ENCODE results near the gene RABGAP1L.
"Not testable (repeated sequence)": the region's sequence is repeated elsewhere in the genome, so short reads cannot be mapped to it uniquely, and the experiment has no call there.

The RABGAP1L gene

GRCh38 chr1:174531751-174532150 is 372.4 kb downstream of the RABGAP1L start:
- ChIA-PET CTCF (no interaction called here), POLR2A (no interaction called here)
- H3K4me1 ChIP-seq (ENCODE audit: control extremely low read depth in 1 of 4, control insufficient read depth in 4 of 4, insufficient read depth in 4 of 4, low read length in 3 of 4): no peaks in the 10 kb centered on the region
- H3K4me3 ChIP-seq (ENCODE audit: control insufficient read depth in 1 of 7, extremely low read depth in 1 of 7, insufficient read depth in 4 of 7, low read depth in 2 of 7, low read length in 6 of 7): no peak overlapping the region
- H3K9me3 ChIP-seq (ENCODE audit: control extremely low read depth in 1 of 5, control insufficient read depth in 4 of 5, insufficient read depth in 2 of 5, low read depth in 1 of 5, low read length in 4 of 5): peaks cover 7 to 31% (median 13%) of the 10 kb centered on the region in 5 experiments
- H3K27me3 ChIP-seq (replicated peaks in 2 of 5; ENCODE audit: control insufficient read depth in 4 of 5, insufficient read depth in 5 of 5, low read length in 4 of 5): no peaks in the 10 kb centered on the region
- no peak overlapping the region for H3K27ac ChIP-seq (ENCODE audit: insufficient read depth in 1 of 2, low read depth in 1 of 2, low read length in 2 of 2, poor library complexity in 1 of 2, severe bottlenecking in 2 of 2)
- no peak for DNase-seq
- peaks cover 0 to 3% (median 0%) of the 10 kb centered on the region in 4 experiments for H3K36me3 ChIP-seq (ENCODE audit: control insufficient read depth in 4 of 4, insufficient read depth in 4 of 4, low read length in 3 of 4)
- 93% methylated on average over 1 of the region's 1 CpG for WGBS (ENCODE audit: insufficient coverage)

GRCh38 chr1:174534789-174535188 is 375.5 kb downstream of the RABGAP1L start:
- Histone ChIP-seq H3K4me1 (ENCODE audit: control extremely low read depth in 1 of 4, control insufficient read depth in 4 of 4, insufficient read depth in 4 of 4, low read length in 3 of 4) (no peaks in the 10 kb centered on the region), H3K4me3 (ENCODE audit: control insufficient read depth in 1 of 7, extremely low read depth in 1 of 7, insufficient read depth in 4 of 7, low read depth in 2 of 7, low read length in 6 of 7) (no peak overlapping the region), H3K9me3 (ENCODE audit: control extremely low read depth in 1 of 5, control insufficient read depth in 4 of 5, insufficient read depth in 2 of 5, low read depth in 1 of 5, low read length in 4 of 5) (peaks cover 4 to 30% (median 13%) of the 10 kb centered on the region in 5 experiments), H3K27me3 (replicated peaks in 2 of 5; ENCODE audit: control insufficient read depth in 4 of 5, insufficient read depth in 5 of 5, low read length in 4 of 5) (no peaks in the 10 kb centered on the region), H3K36me3 (ENCODE audit: control insufficient read depth in 4 of 4, insufficient read depth in 4 of 4, low read length in 3 of 4) (no peaks in the 10 kb centered on the region), H3K27ac (ENCODE audit: insufficient read depth in 1 of 2, low read depth in 1 of 2, low read length in 2 of 2, poor library complexity in 1 of 2, severe bottlenecking in 2 of 2) (no peak overlapping the region)
- CTCF ChIA-PET: no interaction called here
- POLR2A ChIA-PET: interaction anchor here (0.6 kb wide), 1 partner anchor 14 kb away, joined by 3 read pairs; no protein-coding TSS in a partner anchor
- DNase-seq: no peak

- no peak for DNase-seq
- no peak overlapping the region for H3K4me3 ChIP-seq (ENCODE audit: control insufficient read depth in 1 of 7, extremely low read depth in 1 of 7, insufficient read depth in 4 of 7, low read depth in 2 of 7, low read length in 6 of 7)
- POLR2A ChIA-PET: interaction anchor here (0.6 kb wide), 1 partner anchor 14 kb away, joined by 3 read pairs; no protein-coding TSS in a partner anchor
- CTCF ChIA-PET: no interaction called here
- H3K27ac ChIP-seq (ENCODE audit: insufficient read depth in 1 of 2, low read depth in 1 of 2, low read length in 2 of 2, poor library complexity in 1 of 2, severe bottlenecking in 2 of 2): no peak overlapping the region
- WGBS (ENCODE audit: insufficient coverage): no CpG with 5 or more reads among the region's 2 CpGs
- H3K9me3 ChIP-seq (ENCODE audit: control extremely low read depth in 1 of 5, control insufficient read depth in 4 of 5, insufficient read depth in 2 of 5, low read depth in 1 of 5, low read length in 4 of 5): peaks cover under 1 to 28% (median 10%) of the 10 kb centered on the region in 5 experiments
- no peaks in the 10 kb centered on the region for H3K36me3 ChIP-seq (ENCODE audit: control insufficient read depth in 4 of 4, insufficient read depth in 4 of 4, low read length in 3 of 4)
- no peaks in the 10 kb centered on the region for H3K4me1 ChIP-seq (ENCODE audit: control extremely low read depth in 1 of 4, control insufficient read depth in 4 of 4, insufficient read depth in 4 of 4, low read length in 3 of 4)
- no peaks in the 10 kb centered on the region for H3K27me3 ChIP-seq (replicated peaks in 2 of 5; ENCODE audit: control insufficient read depth in 4 of 5, insufficient read depth in 5 of 5, low read length in 4 of 5)
These were observed 375.9 kb downstream of the RABGAP1L start for GRCh38 chr1:174535207-174535606.

- H3K27me3 ChIP-seq (replicated peaks in 2 of 5; ENCODE audit: control insufficient read depth in 4 of 5, insufficient read depth in 5 of 5, low read length in 4 of 5); H3K36me3 ChIP-seq (ENCODE audit: control insufficient read depth in 4 of 4, insufficient read depth in 4 of 4, low read length in 3 of 4); POLR2A ChIA-PET; H3K4me3 ChIP-seq (ENCODE audit: control insufficient read depth in 1 of 7, extremely low read depth in 1 of 7, insufficient read depth in 4 of 7, low read depth in 2 of 7, low read length in 6 of 7); DNase-seq; H3K4me1 ChIP-seq (ENCODE audit: control extremely low read depth in 1 of 4, control insufficient read depth in 4 of 4, insufficient read depth in 4 of 4, low read length in 3 of 4); H3K27ac ChIP-seq (ENCODE audit: insufficient read depth in 1 of 2, low read depth in 1 of 2, low read length in 2 of 2, poor library complexity in 1 of 2, severe bottlenecking in 2 of 2); CTCF ChIA-PET: not testable (repeated sequence)
- no CpG with 5 or more reads among the region's 2 CpGs for WGBS (ENCODE audit: insufficient coverage)
- peaks cover 4 to 20% (median 9%) of the 10 kb centered on the region in 5 experiments for H3K9me3 ChIP-seq (ENCODE audit: control extremely low read depth in 1 of 5, control insufficient read depth in 4 of 5, insufficient read depth in 2 of 5, low read depth in 1 of 5, low read length in 4 of 5)
These were observed 384.1 kb downstream of the RABGAP1L start for GRCh38 chr1:174543421-174543820.

GRCh38 chr1:174550296-174550695 is 391.0 kb downstream of the RABGAP1L start:
- Histone ChIP-seq H3K36me3 (ENCODE audit: control insufficient read depth in 4 of 4, insufficient read depth in 4 of 4, low read length in 3 of 4) (peaks cover 0 to 3% (median 0%) of the 10 kb centered on the region in 4 experiments), H3K4me1 (ENCODE audit: control extremely low read depth in 1 of 4, control insufficient read depth in 4 of 4, insufficient read depth in 4 of 4, low read length in 3 of 4) (no peaks in the 10 kb centered on the region), H3K9me3 (ENCODE audit: control extremely low read depth in 1 of 5, control insufficient read depth in 4 of 5, insufficient read depth in 2 of 5, low read depth in 1 of 5, low read length in 4 of 5) (peaks cover 0 to 8% (median 4%) of the 10 kb centered on the region in 5 experiments), H3K4me3 (ENCODE audit: control insufficient read depth in 1 of 7, extremely low read depth in 1 of 7, insufficient read depth in 4 of 7, low read depth in 2 of 7, low read length in 6 of 7) (no peak overlapping the region), H3K27me3 (replicated peaks in 2 of 5; ENCODE audit: control insufficient read depth in 4 of 5, insufficient read depth in 5 of 5, low read length in 4 of 5) (no peaks in the 10 kb centered on the region), H3K27ac (ENCODE audit: insufficient read depth in 1 of 2, low read depth in 1 of 2, low read length in 2 of 2, poor library complexity in 1 of 2, severe bottlenecking in 2 of 2) (no peak overlapping the region)
- 93% methylated on average over 2 of the region's 3 CpGs for WGBS (ENCODE audit: insufficient coverage)
- ChIA-PET POLR2A (no interaction called here), CTCF (no interaction called here)
- DNase-seq: no peak

GRCh38 chr1:174556392-174556791 is 397.1 kb downstream of the RABGAP1L start:
- no peak for DNase-seq
- CTCF ChIA-PET: no interaction called here
- no CpG with 5 or more reads among the region's 1 CpG for WGBS (ENCODE audit: insufficient coverage)

GRCh38 chr1:174568551-174568950 is 409.2 kb downstream of the RABGAP1L start:
- Histone ChIP-seq H3K9me3 (ENCODE audit: control extremely low read depth in 1 of 5, control insufficient read depth in 4 of 5, insufficient read depth in 2 of 5, low read depth in 1 of 5, low read length in 4 of 5) (peaks cover 0 to 3% (median 2%) of the 10 kb centered on the region in 5 experiments), H3K36me3 (ENCODE audit: control insufficient read depth in 4 of 4, insufficient read depth in 4 of 4, low read length in 3 of 4) (no peaks in the 10 kb centered on the region), H3K27ac (ENCODE audit: insufficient read depth in 1 of 2, low read depth in 1 of 2, low read length in 2 of 2, poor library complexity in 1 of 2, severe bottlenecking in 2 of 2) (no peak overlapping the region), H3K4me3 (ENCODE audit: control insufficient read depth in 1 of 7, extremely low read depth in 1 of 7, insufficient read depth in 4 of 7, low read depth in 2 of 7, low read length in 6 of 7) (no peak overlapping the region), H3K4me1 (ENCODE audit: control extremely low read depth in 1 of 4, control insufficient read depth in 4 of 4, insufficient read depth in 4 of 4, low read length in 3 of 4) (no peaks in the 10 kb centered on the region), H3K27me3 (replicated peaks in 2 of 5; ENCODE audit: control insufficient read depth in 4 of 5, insufficient read depth in 5 of 5, low read length in 4 of 5) (no peaks in the 10 kb centered on the region)
- no peak for DNase-seq
- POLR2A ChIA-PET: no interaction called here
- CTCF ChIA-PET: no interaction called here

More at GRCh38 chr1:174556392-174556791, 397.1 kb downstream of the RABGAP1L start:
- POLR2A ChIA-PET: no interaction called here
- Histone ChIP-seq H3K27ac (ENCODE audit: insufficient read depth in 1 of 2, low read depth in 1 of 2, low read length in 2 of 2, poor library complexity in 1 of 2, severe bottlenecking in 2 of 2) (no peak overlapping the region), H3K4me3 (ENCODE audit: control insufficient read depth in 1 of 7, extremely low read depth in 1 of 7, insufficient read depth in 4 of 7, low read depth in 2 of 7, low read length in 6 of 7) (no peak overlapping the region), H3K36me3 (ENCODE audit: control insufficient read depth in 4 of 4, insufficient read depth in 4 of 4, low read length in 3 of 4) (no peaks in the 10 kb centered on the region), H3K27me3 (replicated peaks in 2 of 5; ENCODE audit: control insufficient read depth in 4 of 5, insufficient read depth in 5 of 5, low read length in 4 of 5) (no peaks in the 10 kb centered on the region), H3K9me3 (ENCODE audit: control extremely low read depth in 1 of 5, control insufficient read depth in 4 of 5, insufficient read depth in 2 of 5, low read depth in 1 of 5, low read length in 4 of 5) (peaks cover 0 to 8% (median 0%) of the 10 kb centered on the region in 5 experiments), H3K4me1 (ENCODE audit: control extremely low read depth in 1 of 4, control insufficient read depth in 4 of 4, insufficient read depth in 4 of 4, low read length in 3 of 4) (no peaks in the 10 kb centered on the region)
